Epithelial cell of esophagus (primary cell): ENCODE results near the gene PDE8B.
"Not testable (repeated sequence)": the region's sequence is repeated elsewhere in the genome, so short reads cannot be mapped to it uniquely, and the experiment has no call there.

Experiments
- DNase-seq: peaks from one replicate; pipeline ENCODE4 v3.0.0; 2010; ENCODE audit warnings: low read depth
- H3K4me3 ChIP-seq: 2 replicates; pipeline ENCODE4 v1.5.1; 2011; ENCODE audit warnings: mild to moderate bottlenecking, low read length, control low read depth
- CTCF ChIP-seq: IDR thresholded peaks from 2 replicates; pipeline ENCODE4 v1.5.1; 2011; ENCODE audit warnings: low read depth, mild to moderate bottlenecking, low read length, control low read depth, inconsistent platforms; ENCODE audit not compliant: insufficient read depth; ENCODE audit errors: missing control alignments

Gene PDE8B

GRCh38 chr5:77463905-77464304 lies 253.4 kb downstream of the PDE8B start:
- no peak for TF ChIP-seq CTCF
- DNase-seq, result no peak

GRCh38 chr5:77468875-77469274 lies 258.4 kb downstream of the PDE8B start:
- DNase-seq, H3K4me3 ChIP-seq: not testable (repeated sequence)

More at GRCh38 chr5:77463905-77464304, 253.4 kb downstream of the PDE8B start:
- H3K4me3 ChIP-seq, result no peak overlapping the region

GRCh38 chr5:77475041-77475440 lies 264.6 kb downstream of the PDE8B start:
- not testable (repeated sequence) for H3K4me3 ChIP-seq
- peak; percentile 7 for DNase-seq
